MM.1S (cell line): Measurements from ENCODE around the gene C15orf40.

Experiments used
- CTCF ChIP-seq: fragments of 300-600 bp; sonication (generic); IDR thresholded peaks from 2 replicates; pipeline ENCODE4 v1.5.1; 2016; ENCODE audit warnings: antibody characterized with exemption, low read length, mixed read lengths
- EZH2 ChIP-seq: fragments of 300-600 bp; sonication (generic); optimal IDR thresholded peaks from 2 replicates; pipeline ENCODE3; 2017; ENCODE audit warnings: low read depth, mild to moderate bottlenecking, antibody characterized with exemption, low read length, mixed read lengths
- EZH2phosphoT487 ChIP-seq: fragments of 300-600 bp; sonication (generic); IDR thresholded peaks from 2 replicates; pipeline ENCODE4 v1.6.1; 2018; ENCODE audit warnings: antibody characterized with exemption, low read length

GRCh38 chr15:83044156-83044555 is 32.7 kb upstream of the C15orf40 start:
- TF ChIP-seq CTCF: no peak
- TF ChIP-seq EZH2phosphoT487: no peak
- TF ChIP-seq EZH2: no peak
